ENCODE data around the gene SMARCC1. TPM values are rescaled to one million over a fixed set of nuclear protein-coding genes. Genes with fewer than 3 reads are reported as not detected.
"Not testable (repeated sequence)": the region's sequence is repeated elsewhere in the genome, so short reads cannot be mapped to it uniquely, and the experiment has no call there.

The SMARCC1 gene
- total RNA-seq, 2 donors from 2014 or later, result 25.9 to 34.3 TPM

GRCh38 chr3:47758261-47759025, 23.2 kb downstream of the SMARCC1 start:
- no peak for ATAC-seq
- 90 to 91% methylated on average over 14 of the region's 14 CpGs for WGBS, 2 donors
- H3K27ac ChIP-seq, result no peak overlapping the region

GRCh38 chr3:47752716-47753115, 29.0 kb downstream of the SMARCC1 start:
- 93 to 97% methylated on average over 3 of the region's 3 CpGs for WGBS, 2 donors
- intact Hi-C loops (cut with DNase I), result no loop called here
- TF ChIP-seq POLR2A (IDR thresholded peaks at IDR 0.05), result no peak
- TF ChIP-seq CTCF (IDR thresholded peaks at IDR 0.05), result no peak

More at GRCh38 chr3:47758261-47759025, 23.2 kb downstream of the SMARCC1 start:
- H3K4me3 ChIP-seq, result no peak overlapping the region
- no peak for DNase-seq
- no peaks in the 10 kb centered on the region for H3K4me1 ChIP-seq
- intact Hi-C loops (cut with DNase I), result no loop called here
- TF ChIP-seq POLR2A (IDR thresholded peaks at IDR 0.05), result no peak
- no peak for TF ChIP-seq CTCF (IDR thresholded peaks at IDR 0.05)
- peaks cover 0 to 4% of the 10 kb centered on the region in 2 donors for H3K36me3 ChIP-seq (replicated peaks in 1 of 2; ENCODE audit: insufficient read depth in 1 of 2, low read depth in 2 of 2)
- no peaks in the 10 kb centered on the region for H3K27me3 ChIP-seq
- no peaks in the 10 kb centered on the region for H3K9me3 ChIP-seq

GRCh38 chr3:47750811-47751354, 30.8 kb downstream of the SMARCC1 start:
- 94 to 96% methylated on average over 12 of the region's 12 CpGs for WGBS, 2 donors
- ATAC-seq; H3K4me1 ChIP-seq; intact Hi-C loops (cut with DNase I); H3K27ac ChIP-seq; H3K9me3 ChIP-seq; H3K36me3 ChIP-seq (replicated peaks in 1 of 2; ENCODE audit: insufficient read depth in 1 of 2, low read depth in 2 of 2); H3K27me3 ChIP-seq; H3K4me3 ChIP-seq; DNase-seq: not testable (repeated sequence)

More at GRCh38 chr3:47752716-47753115, 29.0 kb downstream of the SMARCC1 start:
- ATAC-seq, result no peak
- Histone ChIP-seq H3K4me3 (no peak overlapping the region), H3K9me3 (no peaks in the 10 kb centered on the region), H3K36me3 (replicated peaks in 1 of 2; ENCODE audit: insufficient read depth in 1 of 2, low read depth in 2 of 2) (peaks cover 0 to 4% of the 10 kb centered on the region in 2 donors), H3K27me3 (no peaks in the 10 kb centered on the region), H3K4me1 (no peaks in the 10 kb centered on the region), H3K27ac (no peak overlapping the region)
- no peak for DNase-seq

GRCh38 chr3:47747558-47747957, 34.1 kb downstream of the SMARCC1 start:
- intact Hi-C loops (cut with DNase I), result no loop called here

More at GRCh38 chr3:47747558-47747957, 34.1 kb downstream of the SMARCC1 start:
- TF ChIP-seq CTCF (IDR thresholded peaks at IDR 0.05), result no peak
- no peak for TF ChIP-seq POLR2A (IDR thresholded peaks at IDR 0.05)
- Histone ChIP-seq H3K4me3 (no peak overlapping the region), H3K27ac (no peak overlapping the region), H3K4me1 (no peaks in the 10 kb centered on the region), H3K9me3 (no peaks in the 10 kb centered on the region), H3K36me3 (replicated peaks in 1 of 2; ENCODE audit: insufficient read depth in 1 of 2, low read depth in 2 of 2) (no peaks in the 10 kb centered on the region), H3K27me3 (no peaks in the 10 kb centered on the region)
- WGBS, 2 donors, result 89 to 95% methylated on average over 3 of the region's 3 CpGs
- ATAC-seq (no peak), DNase-seq (no peak)
